H1 (cell line): ENCODE results near the gene KIF26A. TPM values are rescaled to one million over a fixed set of nuclear protein-coding genes. Genes with fewer than 3 reads are reported as not detected.

ENCODE experiments used
- CBX8 ChIP-seq: fragments of 300-800, 300-1000 bp; sonication (generic); IDR thresholded peaks from 2 replicates; pipeline ENCODE4 v1.7.1; 2016; ENCODE audit warnings: low read depth, low read length, borderline replicate concordance
- CREB1 ChIP-seq: IDR thresholded peaks from 2 replicates; pipeline ENCODE4 v1.6.1; 2012; ENCODE audit warnings: inconsistent platforms
- CTBP2 ChIP-seq: IDR thresholded peaks from 2 replicates; pipeline ENCODE4 v1.7.0; 2011; ENCODE audit warnings: borderline replicate concordance, mild to moderate bottlenecking, moderate library complexity, mixed read lengths, low read length; ENCODE audit not compliant: insufficient read depth, insufficient read length
- GABPA ChIP-seq: IDR thresholded peaks from 2 replicates; pipeline ENCODE4 v1.6.1; 2011; ENCODE audit warnings: mild to moderate bottlenecking, low read length, moderate library complexity, borderline replicate concordance; ENCODE audit not compliant: insufficient read depth
- NRF1 ChIP-seq: IDR thresholded peaks from 2 replicates; pipeline ENCODE4 v1.6.1; 2011; ENCODE audit warnings: mild to moderate bottlenecking, low read depth, low read length, improper control_type of control experiment
- POLR2AphosphoS5 ChIP-seq: IDR thresholded peaks from 2 replicates; pipeline ENCODE4 v1.6.1; 2011; ENCODE audit warnings: low read depth, low read length
- POU5F1 ChIP-seq: IDR thresholded peaks from 2 replicates; pipeline ENCODE4 v1.6.1; 2011; ENCODE audit warnings: low read depth, mild to moderate bottlenecking, low read length, moderate library complexity
- RBBP5 ChIP-seq: IDR thresholded peaks from 2 replicates; pipeline ENCODE4 v1.7.1; 2012; ENCODE audit warnings: low read depth, mild to moderate bottlenecking, inconsistent platforms, low read length, moderate library complexity, borderline replicate concordance
- RFX5 ChIP-seq: IDR thresholded peaks from 2 replicates; pipeline ENCODE4 v1.6.1; 2011; ENCODE audit warnings: low read depth, low read length, improper control_type of control experiment, borderline replicate concordance
- SAP30 ChIP-seq: fragments of 300-600 bp; sonication (generic); IDR thresholded peaks from 2 replicates; pipeline ENCODE4 v1.7.1; 2012; ENCODE audit warnings: low read length, moderate library complexity, mild to moderate bottlenecking, inconsistent platforms; ENCODE audit not compliant: insufficient read depth, insufficient replicate concordance
- SRF ChIP-seq: IDR thresholded peaks from 2 replicates; pipeline ENCODE4 v1.6.1; 2011; ENCODE audit warnings: mild to moderate bottlenecking, low read depth, low read length, moderate library complexity
- polyA plus RNA-seq, 7 experiments: library from polyadenylated mRNA; depleted of rRNA in 3 of 7; stranded (reverse) in 5 of 7; unstranded in 2 of 7; fragments of >200 nt in 5 of 7; fragments of 200-250 nt in 2 of 7; gene quantifications; 1 replicate in 5 of 7; 2 replicates in 1 of 7; 4 replicates in 1 of 7; pipeline versions ENCODE4 v1.2.1 to v1.2.3, GENCODE V29; 2011 to 2013; ENCODE audit warnings: missing spikeins in 2 of 7, mixed read lengths in 2 of 7
- total RNA-seq: library from RNA; stranded (reverse); fragmentation: NEBNext Ultra II Directional; extraction: Animal tissue kit (Norgen Biotek cat#: 25700); gene quantifications from 2 replicates; pipeline ENCODE4 v1.2.1, GENCODE V29; 2021

Gene KIF26A
- total and polyA plus RNA-seq, 2 of the 8 experiments (the other 6 are each of a cell fraction or from before 2014, with no cell fraction given) = 11.5 to 41.6 TPM

- no peak for TF ChIP-seq CBX8
- no peak for TF ChIP-seq CTBP2
- no peak for TF ChIP-seq RFX5
- TF ChIP-seq SAP30 = no peak
- TF ChIP-seq GABPA = no peak
- no peak for TF ChIP-seq CREB1
- TF ChIP-seq SRF = no peak
- no peak for TF ChIP-seq NRF1
- no peak for TF ChIP-seq POU5F1
- no peak for TF ChIP-seq RBBP5
- no peak for TF ChIP-seq POLR2AphosphoS5
Measured at GRCh38 chr14:104119488-104120251, 18.7 kb upstream of the KIF26A start (continued).
